ENCODE measurements around the gene SH3PXD2A. TPM values are rescaled to one million over a fixed set of nuclear protein-coding genes. Genes with fewer than 3 reads are reported as not detected.

The SH3PXD2A gene
- total RNA-seq, 5 donors from 2014 or later (not counting 1 experiment from before 2014, with no cell fraction given), result 5.8 to 11.8 (median 9.8) TPM

DNA sequence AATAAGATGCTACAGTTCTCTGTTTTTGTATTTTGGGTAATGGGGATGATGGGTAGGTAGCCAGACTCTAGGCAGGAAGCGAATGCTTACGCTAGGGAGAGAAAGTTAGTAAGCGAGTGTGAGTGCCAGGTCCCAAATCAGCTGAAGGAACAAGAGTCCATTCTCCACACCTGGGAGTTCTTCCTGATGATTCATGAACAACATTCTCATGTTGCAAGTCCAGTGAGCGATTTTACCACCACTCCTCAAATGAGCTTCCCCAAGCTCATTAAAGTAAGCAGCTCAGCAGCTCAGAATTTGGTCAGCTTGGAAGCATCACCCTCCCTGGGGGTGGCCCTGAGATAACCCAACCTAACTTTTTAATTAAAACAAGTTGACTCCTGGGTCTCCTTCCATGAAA lies 27.3 kb downstream of the SH3PXD2A start:
- Mint-ChIP-seq H3K36me3 (peaks cover 2% of the 10 kb centered on the region), H3K4me1 (peaks cover 0 to 4% (median 0%) of the 10 kb centered on the region in 3 donors), H3K27ac (no peak overlapping the region), H3K27me3 (peaks cover 5 to 6% of the 10 kb centered on the region in 2 donors), H3K4me3 (no peak overlapping the region), H3K9me3 (peaks cover 0 to 3% (median 0%) of the 10 kb centered on the region in 3 donors)
- ATAC-seq (replicated peaks in 1 of 4) (no peak), DNase-seq (no peak)
- 73% methylated on average over 2 of the region's 4 CpGs for WGBS (ENCODE audit: insufficient coverage)
- Histone ChIP-seq H3K9me3 (no peaks in the 10 kb centered on the region), H3K27me3 (replicated peaks in 1 of 2; ENCODE audit: control insufficient read depth in 2 of 2, extremely low read depth in 1 of 2, insufficient read depth in 2 of 2, low read length in 1 of 2) (peaks cover 0 to 14% of the 10 kb centered on the region in 2 experiments), H3K4me3 (ENCODE audit: control insufficient read depth in 1 of 2, extremely low read depth in 1 of 2, low read length in 1 of 2) (no peak overlapping the region), H3K27ac (ENCODE audit: low read length) (no peak overlapping the region), H3K4me1 (ENCODE audit: control insufficient read depth in 1 of 2, extremely low read depth in 1 of 2, insufficient read depth in 2 of 2, low read length in 2 of 2) (peaks cover 0 to 3% of the 10 kb centered on the region in 2 experiments), H3K36me3 (ENCODE audit: control insufficient read depth in 2 of 2, extremely low read depth in 1 of 2, insufficient read depth in 1 of 2, low read length in 1 of 2) (no peaks in the 10 kb centered on the region)
- ChIA-PET CTCF (interaction anchor here in 1 of 2 donors (0.6 kb wide), 1 partner anchor 118 kb away, joined by 3 read pairs; no protein-coding TSS in a partner anchor), POLR2A (no interaction called here)

DNA sequence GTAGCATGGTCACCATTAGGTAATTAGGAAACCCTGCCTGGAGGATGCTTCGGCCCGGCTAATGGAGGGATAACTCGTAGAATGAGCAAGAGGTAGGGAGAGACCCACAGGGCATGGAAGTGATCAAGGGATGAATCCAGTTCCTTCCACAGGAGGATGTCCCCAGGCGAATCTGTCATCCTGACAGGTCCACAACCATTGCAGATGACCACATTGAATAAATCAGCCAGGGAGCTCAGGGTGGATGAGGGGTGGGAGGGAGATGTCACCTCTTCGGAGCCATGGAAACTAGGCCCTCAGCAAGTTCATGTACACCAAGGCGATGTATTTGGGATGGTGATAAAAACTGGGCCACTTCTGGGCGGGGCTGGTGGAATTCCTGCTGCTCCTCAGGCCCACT lies 28.5 kb downstream of the SH3PXD2A start:
- Histone ChIP-seq H3K9me3 (no peaks in the 10 kb centered on the region), H3K36me3 (ENCODE audit: control insufficient read depth in 2 of 2, extremely low read depth in 1 of 2, insufficient read depth in 1 of 2, low read length in 1 of 2) (no peaks in the 10 kb centered on the region), H3K4me3 (ENCODE audit: control insufficient read depth in 1 of 2, extremely low read depth in 1 of 2, low read length in 1 of 2) (no peak overlapping the region), H3K4me1 (ENCODE audit: control insufficient read depth in 1 of 2, extremely low read depth in 1 of 2, insufficient read depth in 2 of 2, low read length in 2 of 2) (peaks cover 0 to 3% of the 10 kb centered on the region in 2 experiments), H3K27me3 (replicated peaks in 1 of 2; ENCODE audit: control insufficient read depth in 2 of 2, extremely low read depth in 1 of 2, insufficient read depth in 2 of 2, low read length in 1 of 2) (peaks cover 0 to 17% of the 10 kb centered on the region in 2 experiments), H3K27ac (ENCODE audit: low read length) (no peak overlapping the region)
- ATAC-seq (replicated peaks in 1 of 4) (no peak), DNase-seq (no peak)
- Mint-ChIP-seq H3K36me3 (peaks cover 2% of the 10 kb centered on the region), H3K27me3 (peaks cover 5 to 8% of the 10 kb centered on the region in 2 donors), H3K4me1 (peaks cover 0 to 4% (median 0%) of the 10 kb centered on the region in 3 donors), H3K27ac (no peak overlapping the region), H3K9me3 (no peaks in the 10 kb centered on the region), H3K4me3 (no peak overlapping the region)
- ChIA-PET POLR2A (no interaction called here), CTCF (interaction anchor here in 1 of 2 donors (0.6 kb wide), 1 partner anchor 73 kb away, joined by 4 read pairs; no protein-coding TSS in a partner anchor)
- WGBS (ENCODE audit: insufficient coverage), result 100% methylated on average over 3 of the region's 7 CpGs

DNA sequence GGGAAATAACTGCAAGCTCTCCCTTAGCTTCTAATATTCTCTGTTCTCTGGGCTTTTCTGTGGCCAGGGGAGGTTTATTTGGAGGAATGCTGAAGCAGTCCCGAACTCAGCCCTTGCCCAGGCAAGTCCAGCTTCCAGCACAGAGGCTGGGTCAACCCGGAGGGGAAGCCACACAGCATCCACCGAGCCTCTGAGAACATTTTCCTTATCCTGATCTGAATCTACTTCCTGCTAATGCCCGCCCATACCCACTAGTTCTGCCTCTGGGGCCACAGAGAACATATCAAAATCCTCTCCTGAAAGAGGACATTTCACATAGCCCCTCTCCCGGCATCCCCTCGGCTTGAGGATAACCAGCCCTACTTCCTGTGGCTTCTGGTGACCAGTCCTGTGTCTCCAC lies 31.1 kb downstream of the SH3PXD2A start:
- no peak overlapping the region for H3K27ac ChIP-seq (ENCODE audit: low read length)
- Mint-ChIP-seq H3K9me3 (no peaks in the 10 kb centered on the region), H3K27me3 (peaks cover 10 to 19% of the 10 kb centered on the region in 2 donors), H3K4me1 (peaks cover 0 to 4% (median 0%) of the 10 kb centered on the region in 3 donors), H3K36me3 (no peaks in the 10 kb centered on the region), H3K4me3 (no peak overlapping the region), H3K27ac (no peak overlapping the region)
- no peak for ATAC-seq (replicated peaks in 1 of 4)
- DNase-seq, result no peak
- H3K4me1 ChIP-seq (ENCODE audit: control insufficient read depth in 1 of 2, extremely low read depth in 1 of 2, insufficient read depth in 2 of 2, low read length in 2 of 2), result peaks cover 0 to 3% of the 10 kb centered on the region in 2 experiments
- 17% methylated on average over 5 of the region's 6 CpGs for WGBS (ENCODE audit: insufficient coverage)
- no peaks in the 10 kb centered on the region for H3K36me3 ChIP-seq (ENCODE audit: control insufficient read depth in 2 of 2, extremely low read depth in 1 of 2, insufficient read depth in 1 of 2, low read length in 1 of 2)
- H3K9me3 ChIP-seq, result no peaks in the 10 kb centered on the region
- H3K4me3 ChIP-seq (ENCODE audit: control insufficient read depth in 1 of 2, extremely low read depth in 1 of 2, low read length in 1 of 2), result no peak overlapping the region
- ChIA-PET CTCF (no interaction called here), POLR2A (no interaction called here)
- H3K27me3 ChIP-seq (replicated peaks in 1 of 2; ENCODE audit: control insufficient read depth in 2 of 2, extremely low read depth in 1 of 2, insufficient read depth in 2 of 2, low read length in 1 of 2), result peaks cover 0 to 35% of the 10 kb centered on the region in 2 experiments

DNA sequence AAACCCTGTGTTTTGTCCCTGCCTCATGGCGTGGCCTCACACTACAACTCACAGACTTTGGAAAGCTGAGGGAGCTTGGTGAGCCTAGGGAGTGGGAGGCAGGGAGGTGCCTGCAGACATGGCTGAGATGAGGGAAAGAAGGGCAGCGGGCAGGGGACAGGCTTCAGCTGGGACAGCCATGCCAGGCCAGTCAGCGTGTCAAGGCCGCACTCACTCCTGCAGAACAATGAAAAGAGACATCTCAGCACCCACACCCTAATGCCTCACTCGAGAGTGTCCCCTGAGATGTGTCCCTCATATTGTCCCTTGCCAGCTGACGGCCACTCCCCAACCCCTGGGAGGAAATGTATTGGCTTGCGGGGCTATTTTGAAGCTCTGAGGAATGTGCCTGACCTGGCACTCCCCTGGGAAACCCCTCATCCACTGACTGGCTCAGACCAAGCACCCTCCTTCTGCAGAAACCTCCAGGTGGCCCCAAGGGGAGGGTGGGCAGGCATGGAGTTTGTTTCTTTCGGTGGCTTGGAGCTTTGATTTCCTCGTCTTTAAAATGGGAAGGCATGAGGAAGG lies 31.6 kb downstream of the SH3PXD2A start:
- no peaks in the 10 kb centered on the region for H3K36me3 ChIP-seq (ENCODE audit: control insufficient read depth in 2 of 2, extremely low read depth in 1 of 2, insufficient read depth in 1 of 2, low read length in 1 of 2)
- peaks cover 0 to 4% (median 0%) of the 10 kb centered on the region in 3 donors for H3K4me1 Mint-ChIP-seq
- H3K9me3 Mint-ChIP-seq, result no peaks in the 10 kb centered on the region
- H3K27me3 Mint-ChIP-seq, result peaks cover 15 to 22% of the 10 kb centered on the region in 2 donors
- CTCF ChIA-PET, result no interaction called here
- no peak overlapping the region for H3K4me3 ChIP-seq (ENCODE audit: control insufficient read depth in 1 of 2, extremely low read depth in 1 of 2, low read length in 1 of 2)
- peaks cover 0 to 3% of the 10 kb centered on the region in 2 experiments for H3K4me1 ChIP-seq (ENCODE audit: control insufficient read depth in 1 of 2, extremely low read depth in 1 of 2, insufficient read depth in 2 of 2, low read length in 2 of 2)
- H3K27ac ChIP-seq (ENCODE audit: low read length), result no peak overlapping the region
- POLR2A ChIA-PET, result no interaction called here
- no CpG with 5 or more reads among the region's 9 CpGs for WGBS (ENCODE audit: insufficient coverage)
- peaks cover 0 to 36% of the 10 kb centered on the region in 2 experiments for H3K27me3 ChIP-seq (replicated peaks in 1 of 2; ENCODE audit: control insufficient read depth in 2 of 2, extremely low read depth in 1 of 2, insufficient read depth in 2 of 2, low read length in 1 of 2)
- no peak for ATAC-seq (replicated peaks in 1 of 4)
- DNase-seq, result no peak
- no peaks in the 10 kb centered on the region for H3K36me3 Mint-ChIP-seq
- H3K9me3 ChIP-seq, result no peaks in the 10 kb centered on the region
- H3K4me3 Mint-ChIP-seq, result no peak overlapping the region
- H3K27ac Mint-ChIP-seq, result no peak overlapping the region

DNA sequence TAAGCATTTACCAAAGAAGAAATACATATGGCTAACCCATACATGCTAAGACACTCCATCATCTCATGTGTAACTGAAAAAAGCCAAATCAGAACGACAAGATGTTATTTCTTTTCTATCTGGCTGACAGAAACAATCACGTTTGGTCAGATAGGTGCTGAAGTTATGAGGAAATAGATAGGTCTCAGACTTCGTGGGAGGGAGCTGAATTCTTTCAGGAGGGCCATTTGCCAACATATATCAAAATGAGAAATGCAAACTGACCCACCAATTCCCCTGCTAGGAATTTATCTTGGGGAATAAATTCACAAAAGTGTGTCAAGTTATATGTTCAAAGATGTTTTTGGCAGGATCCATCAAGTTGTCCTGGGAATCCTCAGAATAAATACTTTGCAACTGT lies 32.6 kb downstream of the SH3PXD2A start:
- Histone ChIP-seq H3K27ac (ENCODE audit: low read length) (no peak overlapping the region), H3K4me1 (ENCODE audit: control insufficient read depth in 1 of 2, extremely low read depth in 1 of 2, insufficient read depth in 2 of 2, low read length in 2 of 2) (peaks cover 0 to 3% of the 10 kb centered on the region in 2 experiments), H3K27me3 (replicated peaks in 1 of 2; ENCODE audit: control insufficient read depth in 2 of 2, extremely low read depth in 1 of 2, insufficient read depth in 2 of 2, low read length in 1 of 2) (peaks cover 0 to 36% of the 10 kb centered on the region in 2 experiments), H3K9me3 (no peaks in the 10 kb centered on the region), H3K4me3 (ENCODE audit: control insufficient read depth in 1 of 2, extremely low read depth in 1 of 2, low read length in 1 of 2) (no peak overlapping the region), H3K36me3 (ENCODE audit: control insufficient read depth in 2 of 2, extremely low read depth in 1 of 2, insufficient read depth in 1 of 2, low read length in 1 of 2) (no peaks in the 10 kb centered on the region)
- no CpG with 5 or more reads among the region's 3 CpGs for WGBS (ENCODE audit: insufficient coverage)
- H3K36me3 Mint-ChIP-seq, result no peaks in the 10 kb centered on the region
- H3K4me1 Mint-ChIP-seq, result peaks cover 0 to 4% (median 0%) of the 10 kb centered on the region in 3 donors
- H3K9me3 Mint-ChIP-seq, result no peaks in the 10 kb centered on the region
- H3K4me3 Mint-ChIP-seq, result no peak overlapping the region
- ChIA-PET CTCF (interaction anchor here in 1 of 2 donors (0.6 kb wide), 2 partner anchors 291 to 573 kb away, joined by 3 read pairs; no protein-coding TSS in a partner anchor), POLR2A (no interaction called here)
- no peak for ATAC-seq (replicated peaks in 1 of 4)
- no peak overlapping the region for H3K27ac Mint-ChIP-seq
- peaks cover 15 to 22% of the 10 kb centered on the region in 2 donors for H3K27me3 Mint-ChIP-seq
- DNase-seq, result no peak

DNA sequence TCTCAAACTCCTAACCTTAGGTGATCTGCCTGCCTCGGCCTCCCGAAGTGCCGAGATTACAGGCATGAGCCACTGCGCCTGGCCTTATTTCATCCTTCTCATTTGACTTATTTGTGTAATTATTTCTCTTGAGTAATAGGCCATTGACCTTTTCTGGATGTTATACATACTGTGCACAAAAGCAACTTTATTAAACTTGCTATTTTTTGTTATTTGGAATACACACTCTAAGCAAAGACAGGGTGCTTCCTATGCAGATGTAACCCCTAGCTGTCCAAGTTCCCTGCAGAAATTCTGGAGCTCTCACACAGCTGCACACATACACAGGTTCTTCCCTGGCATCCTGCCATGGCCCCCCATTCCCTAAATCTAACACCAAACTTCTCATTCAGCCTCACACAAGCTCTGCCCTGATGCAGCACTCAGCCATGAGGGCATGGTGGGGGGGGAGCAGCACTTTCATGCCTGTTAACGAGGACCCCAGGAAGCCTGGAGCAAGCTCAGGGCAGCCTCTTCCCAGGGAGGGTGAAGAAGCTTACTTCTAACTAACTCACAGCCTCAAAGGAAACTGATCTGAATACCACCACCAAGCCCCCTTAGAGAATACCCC lies 33.2 kb downstream of the SH3PXD2A start:
- H3K9me3 Mint-ChIP-seq, result no peaks in the 10 kb centered on the region
- H3K4me1 Mint-ChIP-seq, result peaks cover 0 to 4% (median 0%) of the 10 kb centered on the region in 3 donors
- DNase-seq (no peak), ATAC-seq (replicated peaks in 1 of 4) (no peak)
- Histone ChIP-seq H3K27me3 (replicated peaks in 1 of 2; ENCODE audit: control insufficient read depth in 2 of 2, extremely low read depth in 1 of 2, insufficient read depth in 2 of 2, low read length in 1 of 2) (peaks cover 0 to 36% of the 10 kb centered on the region in 2 experiments), H3K4me3 (ENCODE audit: control insufficient read depth in 1 of 2, extremely low read depth in 1 of 2, low read length in 1 of 2) (no peak overlapping the region), H3K36me3 (ENCODE audit: control insufficient read depth in 2 of 2, extremely low read depth in 1 of 2, insufficient read depth in 1 of 2, low read length in 1 of 2) (no peaks in the 10 kb centered on the region), H3K4me1 (ENCODE audit: control insufficient read depth in 1 of 2, extremely low read depth in 1 of 2, insufficient read depth in 2 of 2, low read length in 2 of 2) (peaks cover 0 to 3% of the 10 kb centered on the region in 2 experiments), H3K9me3 (no peaks in the 10 kb centered on the region), H3K27ac (ENCODE audit: low read length) (no peak overlapping the region)
- H3K4me3 Mint-ChIP-seq, result no peak overlapping the region
- CTCF ChIA-PET, result interaction anchor here in 1 of 2 donors (0.6 kb wide), 1 partner anchor 573 kb away, joined by 3 read pairs; no protein-coding TSS in a partner anchor
- peaks cover 15 to 22% of the 10 kb centered on the region in 2 donors for H3K27me3 Mint-ChIP-seq
- WGBS (ENCODE audit: insufficient coverage), result no CpG with 5 or more reads among the region's 5 CpGs
- no peak overlapping the region for H3K27ac Mint-ChIP-seq
- no peaks in the 10 kb centered on the region for H3K36me3 Mint-ChIP-seq
- POLR2A ChIA-PET, result no interaction called here

All from T-cell (primary cell).